IMR-90 (cell line): ENCODE results near the gene FMR1.

Experiments used
- CTCF ChIP-seq: conservative IDR thresholded peaks from 2 replicates; pipeline ENCODE4 v1.5.1; 2012; ENCODE audit warnings: mild to moderate bottlenecking, low read depth, low read length, improper control_type of control experiment
- POLR2A ChIP-seq: IDR thresholded peaks from 2 replicates; pipeline ENCODE4 v1.6.1; 2012; ENCODE audit warnings: mild to moderate bottlenecking, low read depth, low read length
- RAD21 ChIP-seq: IDR thresholded peaks from 2 replicates; pipeline ENCODE4 v1.6.1; 2012; ENCODE audit warnings: low read length, improper control_type of control experiment
- RCOR1 ChIP-seq: IDR thresholded peaks from 2 replicates; pipeline ENCODE4 v1.6.1; 2012; ENCODE audit warnings: mild to moderate bottlenecking, low read length, improper control_type of control experiment; ENCODE audit not compliant: insufficient replicate concordance
- RFX5 ChIP-seq: IDR thresholded peaks from 2 replicates; pipeline ENCODE4 v1.8.0; 2012; ENCODE audit warnings: low read depth, mild to moderate bottlenecking, low read length, moderate library complexity
- TF ChIP-seq, protein P1 (sequence below): fragments of 150-350 bp; IDR thresholded peaks from 2 replicates; pipeline ENCODE4 v1.6.1; 2017; ENCODE audit warnings: mild to moderate bottlenecking, antibody characterized with exemption, low read length, low read depth

- TF ChIP-seq CTCF (no peak), POLR2A (no peak), RAD21 (no peak), RCOR1 (no peak), RFX5 (no peak)
- TF ChIP-seq, protein P1, sequence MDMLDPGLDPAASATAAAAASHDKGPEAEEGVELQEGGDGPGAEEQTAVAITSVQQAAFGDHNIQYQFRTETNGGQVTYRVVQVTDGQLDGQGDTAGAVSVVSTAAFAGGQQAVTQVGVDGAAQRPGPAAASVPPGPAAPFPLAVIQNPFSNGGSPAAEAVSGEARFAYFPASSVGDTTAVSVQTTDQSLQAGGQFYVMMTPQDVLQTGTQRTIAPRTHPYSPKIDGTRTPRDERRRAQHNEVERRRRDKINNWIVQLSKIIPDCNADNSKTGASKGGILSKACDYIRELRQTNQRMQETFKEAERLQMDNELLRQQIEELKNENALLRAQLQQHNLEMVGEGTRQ: no peak
These were observed 67.2 kb downstream of the FMR1 start for GRCh38 chrX:147978931-147979330.
